Neuronal stem cell (in vitro differentiated cells): Measurements from ENCODE around the gene ADTRP.

Source experiments
- DNase-seq: peaks from one replicate; pipeline ENCODE4 v3.0.0-alpha.2; 2013; ENCODE audit warnings: low spot score
- H2AFZ ChIP-seq: one replicate; pipeline ENCODE4 v1.6.1; 2013; ENCODE audit warnings: mild to moderate bottlenecking, low read length, inconsistent platforms
- H2AK5ac ChIP-seq: 2 replicates; pipeline ENCODE4 v1.6.1; 2013; ENCODE audit warnings: low read depth, mild to moderate bottlenecking, inconsistent platforms, low read length, moderate library complexity, mixed read lengths
- H2BK120ac ChIP-seq: 2 replicates; pipeline ENCODE4 v1.6.1; 2013; ENCODE audit warnings: low read depth, mild to moderate bottlenecking, inconsistent platforms, low read length, moderate library complexity, mixed read lengths
- H2BK12ac ChIP-seq: one replicate; pipeline ENCODE4 v1.6.1; 2013; ENCODE audit warnings: low read length, inconsistent platforms
- H2BK15ac ChIP-seq: 2 replicates; pipeline ENCODE4 v1.6.1; 2013; ENCODE audit warnings: mild to moderate bottlenecking, low read length, inconsistent platforms, mixed read lengths
- H2BK5ac ChIP-seq: one replicate; pipeline ENCODE4 v1.6.1; 2013; ENCODE audit warnings: inconsistent platforms, mild to moderate bottlenecking, low read length, moderate library complexity
- H3K14ac ChIP-seq: one replicate; pipeline ENCODE4 v1.6.1; 2013; ENCODE audit warnings: low read length, inconsistent platforms
- H3K18ac ChIP-seq: 2 replicates; pipeline ENCODE4 v1.6.1; 2013; ENCODE audit warnings: low read length, inconsistent platforms
- H3K23ac ChIP-seq: 2 replicates; pipeline ENCODE4 v1.6.1; 2013; ENCODE audit warnings: low read depth, mild to moderate bottlenecking, mixed read lengths, low read length, inconsistent platforms; ENCODE audit not compliant: poor library complexity
- H3K27ac ChIP-seq: replicated peaks from 3 replicates; pipeline ENCODE4 v1.5.1; 2013; ENCODE audit warnings: low read length, inconsistent platforms
- H3K27me3 ChIP-seq, 3 experiments: 2 replicates each; pipeline ENCODE4 v1.6.1; 2013; ENCODE audit warnings: low read length in 3 of 3, mild to moderate bottlenecking in 2 of 3, inconsistent platforms in 1 of 3, low read depth in 1 of 3, mixed read lengths in 1 of 3, moderate library complexity in 1 of 3; ENCODE audit not compliant: control insufficient read depth in 3 of 3, insufficient read depth in 3 of 3
- H3K36me3 ChIP-seq, 2 donors: replicated peaks in 1 of 2; 2 replicates each; pipeline ENCODE4 v1.6.1; 2013; ENCODE audit warnings: low read length in 2 of 2; ENCODE audit not compliant: control insufficient read depth in 2 of 2, insufficient read depth in 2 of 2
- H3K4ac ChIP-seq: 2 replicates; pipeline ENCODE4 v1.6.1; 2013; ENCODE audit warnings: inconsistent platforms, mild to moderate bottlenecking, low read length, moderate library complexity
- H3K4me1 ChIP-seq, 2 donors: 1 replicate in 1 of 2; 2 replicates in 1 of 2; pipeline ENCODE4 v1.6.1; 2013; ENCODE audit warnings: low read length in 2 of 2, low read depth in 1 of 2; ENCODE audit not compliant: control insufficient read depth in 2 of 2, insufficient read depth in 1 of 2
- H3K4me2 ChIP-seq: one replicate; pipeline ENCODE4 v1.6.1; 2013; ENCODE audit warnings: mild to moderate bottlenecking, low read length, inconsistent platforms; ENCODE audit not compliant: insufficient read depth, poor library complexity, severe bottlenecking
- H3K4me3 ChIP-seq, 2 donors: 2 replicates each; pipeline ENCODE4 v1.5.1; 2013; ENCODE audit warnings: low read length in 2 of 2, mild to moderate bottlenecking in 2 of 2, inconsistent platforms in 1 of 2, moderate library complexity in 1 of 2
- H3K79me1 ChIP-seq: one replicate; pipeline ENCODE4 v1.6.1; 2013; ENCODE audit warnings: low read depth, mild to moderate bottlenecking, inconsistent platforms, low read length, moderate library complexity
- H3K9ac ChIP-seq: one replicate; pipeline ENCODE4 v1.6.1; 2013; ENCODE audit warnings: mild to moderate bottlenecking, low read depth, low read length, inconsistent platforms; ENCODE audit not compliant: poor library complexity
- H3K9me3 ChIP-seq, 2 donors: replicated peaks in 1 of 2; 2 replicates each; pipeline versions ENCODE3 to v1.6.1; 2013; ENCODE audit warnings: low read length in 2 of 2, mild to moderate bottlenecking in 2 of 2, inconsistent platforms in 1 of 2, low read depth in 1 of 2, mixed read lengths in 1 of 2, moderate library complexity in 1 of 2; ENCODE audit not compliant: control insufficient read depth in 2 of 2, insufficient read depth in 1 of 2
- H4K8ac ChIP-seq: one replicate; pipeline ENCODE4 v1.6.1; 2013; ENCODE audit warnings: low read depth, mild to moderate bottlenecking, inconsistent platforms, low read length, moderate library complexity
- H4K91ac ChIP-seq: one replicate; pipeline ENCODE4 v1.6.1; 2013; ENCODE audit warnings: low read length, low read depth, mild to moderate bottlenecking, inconsistent platforms; ENCODE audit not compliant: poor library complexity
- WGBS, 2 donors: extraction: QIAGEN DNeasy Blood & Tissue Kit; methylation state at CpG; one replicate each; pipeline ENCODE4 v1.1.7; 2013; ENCODE audit warnings: missing lambda C conversion rate in 2 of 2, mixed read lengths in 1 of 2; ENCODE audit not compliant: insufficient read length in 2 of 2, insufficient replicate concordance in 1 of 2; ENCODE audit errors: extremely low coverage in 2 of 2; 5-methylcytosine and 5-hydroxymethylcytosine counted together

The ADTRP gene

GRCh38 chr6:11769811-11770545 lies 8.6 kb downstream of the ADTRP start:
- H3K9me3 ChIP-seq = no peaks in the 10 kb centered on the region
- H3K36me3 ChIP-seq = no peaks in the 10 kb centered on the region
- no peak overlapping the region for H3K18ac ChIP-seq
- no peak overlapping the region for H2BK120ac ChIP-seq
- H2BK12ac ChIP-seq = no peak overlapping the region
- H3K4me3 ChIP-seq = no peak overlapping the region
- H3K9ac ChIP-seq = no peak overlapping the region
- no peak overlapping the region for H3K4ac ChIP-seq
- no peak overlapping the region for H3K23ac ChIP-seq
- no peak overlapping the region for H3K4me2 ChIP-seq
- no peak overlapping the region for H4K91ac ChIP-seq
- H3K14ac ChIP-seq = no peak overlapping the region
- H3K27ac ChIP-seq = no peak overlapping the region
- H3K27me3 ChIP-seq = no peaks in the 10 kb centered on the region
- H2BK15ac ChIP-seq = no peak overlapping the region
- H2AK5ac ChIP-seq = no peak overlapping the region
- no peaks in the 10 kb centered on the region for H3K79me1 ChIP-seq
- no CpG with 5 or more reads among the region's 11 CpGs for WGBS, 2 donors
- no peak overlapping the region for H4K8ac ChIP-seq
- no peak overlapping the region for H2AFZ ChIP-seq
- H2BK5ac ChIP-seq = no peak overlapping the region
- H3K4me1 ChIP-seq = peaks cover 0 to 9% of the 10 kb centered on the region in 2 donors
- no peak for DNase-seq

- no peaks in the 10 kb centered on the region for H3K36me3 ChIP-seq
- no peak overlapping the region for H2BK120ac ChIP-seq
- H3K4me3 ChIP-seq = no peak overlapping the region
- no peak overlapping the region for H2BK12ac ChIP-seq
- no peak overlapping the region for H3K9ac ChIP-seq
- WGBS, 2 donors = no CpG with 5 or more reads among the region's 2 CpGs
- H3K4me2 ChIP-seq = no peak overlapping the region
- H3K14ac ChIP-seq = no peak overlapping the region
- H3K27me3 ChIP-seq = no peaks in the 10 kb centered on the region
- H3K9me3 ChIP-seq = no peaks in the 10 kb centered on the region
- peaks cover 3 to 11% of the 10 kb centered on the region in 2 donors for H3K4me1 ChIP-seq
- H2BK15ac ChIP-seq = no peak overlapping the region
- H4K8ac ChIP-seq = no peak overlapping the region
- no peak for DNase-seq
- H3K23ac ChIP-seq = no peak overlapping the region
- no peaks in the 10 kb centered on the region for H3K79me1 ChIP-seq
- H4K91ac ChIP-seq = no peak overlapping the region
- H3K4ac ChIP-seq = no peak overlapping the region
- no peak overlapping the region for H2AFZ ChIP-seq
- H2BK5ac ChIP-seq = no peak overlapping the region
- H2AK5ac ChIP-seq = no peak overlapping the region
- no peak overlapping the region for H3K27ac ChIP-seq
- no peak overlapping the region for H3K18ac ChIP-seq
These were observed 9.4 kb downstream of the ADTRP start for GRCh38 chr6:11769244-11769643.

GRCh38 chr6:11767978-11768756 lies 10.4 kb downstream of the ADTRP start:
- no peak overlapping the region for H3K27ac ChIP-seq
- no peak for DNase-seq
- no peaks in the 10 kb centered on the region for H3K9me3 ChIP-seq
- no peak overlapping the region for H2BK5ac ChIP-seq
- no peak overlapping the region for H3K9ac ChIP-seq
- H2AK5ac ChIP-seq = no peak overlapping the region
- no CpG with 5 or more reads among the region's 7 CpGs for WGBS, 2 donors
- H3K14ac ChIP-seq = no peak overlapping the region
- no peak overlapping the region for H2BK120ac ChIP-seq
- no peaks in the 10 kb centered on the region for H3K27me3 ChIP-seq
- H2AFZ ChIP-seq = no peak overlapping the region
- no peak overlapping the region for H2BK15ac ChIP-seq
- H3K79me1 ChIP-seq = no peaks in the 10 kb centered on the region
- no peak overlapping the region for H2BK12ac ChIP-seq
- no peak overlapping the region for H4K91ac ChIP-seq
- H3K23ac ChIP-seq = no peak overlapping the region
- no peak overlapping the region for H3K18ac ChIP-seq
- H4K8ac ChIP-seq = no peak overlapping the region
- no peaks in the 10 kb centered on the region for H3K36me3 ChIP-seq
- H3K4me2 ChIP-seq = no peak overlapping the region
- H3K4me3 ChIP-seq = no peak overlapping the region
- no peak overlapping the region for H3K4ac ChIP-seq
- H3K4me1 ChIP-seq = peaks cover 7 to 19% of the 10 kb centered on the region in 2 donors

- Histone ChIP-seq H3K18ac (no peak overlapping the region), H3K14ac (no peak overlapping the region), H3K9me3 (no peaks in the 10 kb centered on the region), H3K27ac (no peak overlapping the region), H2BK12ac (no peak overlapping the region), H3K4ac (no peak overlapping the region), H3K27me3 (no peaks in the 10 kb centered on the region), H3K4me3 (no peak overlapping the region), H3K9ac (no peak overlapping the region), H2BK5ac (no peak overlapping the region), H3K4me1 (peaks cover 7 to 19% of the 10 kb centered on the region in 2 donors), H3K36me3 (no peaks in the 10 kb centered on the region), H4K8ac (no peak overlapping the region), H2AFZ (no peak overlapping the region), H2BK15ac (no peak overlapping the region), H2AK5ac (no peak overlapping the region), H3K4me2 (no peak overlapping the region), H2BK120ac (no peak overlapping the region), H4K91ac (no peak overlapping the region), H3K23ac (no peak overlapping the region), H3K79me1 (no peaks in the 10 kb centered on the region)
- DNase-seq = no peak
- WGBS, 2 donors = no CpG with 5 or more reads among the region's 2 CpGs
These were observed 11.1 kb downstream of the ADTRP start for GRCh38 chr6:11767458-11767857.
